ENCODE data around the gene CUEDC2. TPM values are rescaled to one million over a fixed set of nuclear protein-coding genes. Genes with fewer than 3 reads are reported as not detected.
A peak's percentile ranks its signal among the peaks of the same experiment; 100 is the strongest.

Gene CUEDC2
- total RNA-seq, 1 experiment from 2014 or later = 40.2 TPM

DNA sequence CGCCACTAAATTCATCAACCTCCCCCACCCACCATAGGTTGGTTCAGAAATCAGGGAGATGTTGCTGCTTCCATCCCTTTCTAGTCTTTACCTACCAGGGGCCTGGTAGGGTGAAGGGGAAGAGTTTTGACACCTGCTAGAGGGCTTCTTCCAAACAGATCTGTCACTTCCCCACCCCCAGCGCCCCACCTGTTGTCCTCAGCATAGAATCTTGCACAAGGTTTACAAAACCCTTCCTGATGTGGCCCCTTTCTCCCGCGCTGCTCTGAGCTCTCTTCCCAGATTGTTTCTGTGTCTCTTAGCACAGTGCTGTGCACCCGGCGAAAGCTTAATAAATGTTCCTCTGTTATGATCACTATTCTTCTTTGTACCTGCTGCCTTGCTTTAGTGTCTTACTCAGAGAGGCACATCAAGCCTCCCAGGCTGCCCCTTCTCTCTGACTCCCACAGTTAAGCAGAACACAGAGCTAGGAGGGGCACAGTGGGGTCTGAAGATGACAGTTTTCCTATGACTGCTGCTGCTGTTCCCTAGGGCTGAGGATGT, 30.2 kb upstream of the CUEDC2 start:
- Mint-ChIP-seq H3K4me1 (peaks cover 37% of the 10 kb centered on the region), H3K36me3 (no peaks in the 10 kb centered on the region), H3K4me3 (peak overlapping the region; percentile 97), H3K27ac (peak overlapping the region; percentile 33; the same call in 1 of the 2 replicates), H3K27me3 (ENCODE audit: low read depth) (peaks cover 2% of the 10 kb centered on the region; the same call in 1 of the 2 replicates), H3K9me3 (no peaks in the 10 kb centered on the region)
- no peak for TF ChIP-seq MXD4 (CRISPR knock-in tag; IDR thresholded peaks at IDR 0.05; ENCODE audit: borderline replicate concordance)
- no peak for TF ChIP-seq ZNF232 (CRISPR knock-in tag; IDR thresholded peaks at IDR 0.05)
- TF ChIP-seq, protein P1, sequence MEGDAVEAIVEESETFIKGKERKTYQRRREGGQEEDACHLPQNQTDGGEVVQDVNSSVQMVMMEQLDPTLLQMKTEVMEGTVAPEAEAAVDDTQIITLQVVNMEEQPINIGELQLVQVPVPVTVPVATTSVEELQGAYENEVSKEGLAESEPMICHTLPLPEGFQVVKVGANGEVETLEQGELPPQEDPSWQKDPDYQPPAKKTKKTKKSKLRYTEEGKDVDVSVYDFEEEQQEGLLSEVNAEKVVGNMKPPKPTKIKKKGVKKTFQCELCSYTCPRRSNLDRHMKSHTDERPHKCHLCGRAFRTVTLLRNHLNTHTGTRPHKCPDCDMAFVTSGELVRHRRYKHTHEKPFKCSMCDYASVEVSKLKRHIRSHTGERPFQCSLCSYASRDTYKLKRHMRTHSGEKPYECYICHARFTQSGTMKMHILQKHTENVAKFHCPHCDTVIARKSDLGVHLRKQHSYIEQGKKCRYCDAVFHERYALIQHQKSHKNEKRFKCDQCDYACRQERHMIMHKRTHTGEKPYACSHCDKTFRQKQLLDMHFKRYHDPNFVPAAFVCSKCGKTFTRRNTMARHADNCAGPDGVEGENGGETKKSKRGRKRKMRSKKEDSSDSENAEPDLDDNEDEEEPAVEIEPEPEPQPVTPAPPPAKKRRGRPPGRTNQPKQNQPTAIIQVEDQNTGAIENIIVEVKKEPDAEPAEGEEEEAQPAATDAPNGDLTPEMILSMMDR (IDR thresholded peaks at IDR 0.05) = no peak
- no peak for TF ChIP-seq E2F1 (CRISPR knock-in tag; IDR thresholded peaks at IDR 0.05)
- no peak for TF ChIP-seq EMX1 (CRISPR knock-in tag; IDR thresholded peaks at IDR 0.05)
- TF ChIP-seq ATF3 (CRISPR knock-in tag; conservative IDR thresholded peaks at IDR 0.05) = no peak
- TF ChIP-seq ZBTB21 (CRISPR knock-in tag; IDR thresholded peaks at IDR 0.05; ENCODE audit: borderline replicate concordance) = no peak
- TF ChIP-seq ZNF532 (CRISPR knock-in tag; IDR thresholded peaks at IDR 0.05; ENCODE audit: borderline replicate concordance) = no peak
- POLR2A ChIA-PET = interaction anchor here (0.7 to 3.8 kb wide), 10 partner anchors 11 to 73 kb away, joined by 3 to 37 read pairs (median 4); partner anchors contain the start of genes C10orf95, CUEDC2, FBXL15 and PSD
- ATAC-seq (no peak), DNase-seq (ENCODE audit: low spot score) (no peak)
- CTCF ChIA-PET = interaction anchor here (0.5 to 4.3 kb wide), 25 partner anchors 9 to 1181 kb away, joined by 3 to 33 read pairs (median 6); partner anchors contain the start of genes ACTR1A, C10orf95, CUEDC2 and FBXL15

DNA sequence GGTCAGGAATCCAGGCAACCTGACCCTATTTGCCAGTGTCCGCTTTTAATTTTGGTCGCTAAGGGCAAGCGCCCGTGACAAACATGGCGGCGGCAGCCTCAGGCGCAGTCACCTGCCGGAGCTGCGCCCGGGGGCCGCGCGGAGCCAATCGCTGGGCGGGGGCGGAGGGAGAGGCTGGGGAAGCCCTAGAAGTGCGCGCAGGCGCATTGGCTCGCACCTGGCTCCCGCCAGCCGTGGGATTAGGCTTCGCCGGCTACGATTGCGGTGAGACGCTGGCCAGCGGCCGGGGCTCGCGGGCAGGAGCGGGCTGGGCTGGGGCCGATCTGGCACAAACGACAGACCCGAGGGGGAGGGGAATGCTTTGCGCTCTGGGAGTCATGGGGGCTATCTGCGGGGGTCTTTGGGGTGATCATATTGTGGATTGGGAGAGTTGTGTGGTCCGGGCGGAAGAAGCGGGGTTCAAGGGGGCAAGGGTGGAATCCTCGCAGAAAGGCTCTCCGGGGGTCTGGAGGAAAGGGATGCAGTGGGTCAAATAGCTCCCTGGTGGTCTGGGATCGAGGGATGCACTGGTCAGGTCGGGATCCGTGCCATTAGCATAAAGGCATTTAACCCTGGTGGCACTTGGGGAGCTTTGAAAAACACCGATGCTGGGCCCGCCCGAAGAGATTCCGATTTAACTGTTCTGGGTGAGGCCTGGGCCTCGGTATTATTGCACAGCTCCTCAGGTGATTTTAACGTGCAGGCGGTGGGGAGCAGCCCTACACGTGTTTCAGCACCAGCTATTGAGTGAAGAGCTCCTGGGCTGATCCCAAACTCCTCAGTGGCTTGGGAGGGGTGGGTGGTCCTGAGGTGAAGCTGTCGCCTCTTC, 29.0 kb upstream of the CUEDC2 start:
- Mint-ChIP-seq H3K4me3 (peak overlapping the region; percentile 97), H3K27me3 (ENCODE audit: low read depth) (peaks cover 2% of the 10 kb centered on the region; the same call in 1 of the 2 replicates), H3K4me1 (peaks cover 35% of the 10 kb centered on the region), H3K9me3 (no peaks in the 10 kb centered on the region), H3K27ac (peak overlapping the region; percentile 90), H3K36me3 (no peaks in the 10 kb centered on the region)
- ChIA-PET CTCF (interaction anchor here (0.7 to 4.3 kb wide), 20 partner anchors 11 to 292 kb away, joined by 3 to 33 read pairs (median 7); partner anchors contain the start of genes ACTR1A, C10orf95, CUEDC2 and FBXL15), POLR2A (interaction anchor here (0.6 to 3.8 kb wide), 11 partner anchors 10 to 68 kb away, joined by 3 to 37 read pairs (median 3); partner anchors contain the start of genes C10orf95, CUEDC2 and FBXL15)
- ATAC-seq (peak; percentile 84), DNase-seq (ENCODE audit: low spot score) (peak; percentile 98)
- TF ChIP-seq ETV6 (CRISPR knock-in tag; IDR thresholded peaks at IDR 0.05) = peak; percentile 70; the same call in 1 of the 2 replicates
- no peak; the same call in 1 of the 2 replicates for TF ChIP-seq STAT6 (CRISPR knock-in tag; conservative IDR thresholded peaks at IDR 0.05; ENCODE audit: low read depth)
- TF ChIP-seq, protein P2, sequence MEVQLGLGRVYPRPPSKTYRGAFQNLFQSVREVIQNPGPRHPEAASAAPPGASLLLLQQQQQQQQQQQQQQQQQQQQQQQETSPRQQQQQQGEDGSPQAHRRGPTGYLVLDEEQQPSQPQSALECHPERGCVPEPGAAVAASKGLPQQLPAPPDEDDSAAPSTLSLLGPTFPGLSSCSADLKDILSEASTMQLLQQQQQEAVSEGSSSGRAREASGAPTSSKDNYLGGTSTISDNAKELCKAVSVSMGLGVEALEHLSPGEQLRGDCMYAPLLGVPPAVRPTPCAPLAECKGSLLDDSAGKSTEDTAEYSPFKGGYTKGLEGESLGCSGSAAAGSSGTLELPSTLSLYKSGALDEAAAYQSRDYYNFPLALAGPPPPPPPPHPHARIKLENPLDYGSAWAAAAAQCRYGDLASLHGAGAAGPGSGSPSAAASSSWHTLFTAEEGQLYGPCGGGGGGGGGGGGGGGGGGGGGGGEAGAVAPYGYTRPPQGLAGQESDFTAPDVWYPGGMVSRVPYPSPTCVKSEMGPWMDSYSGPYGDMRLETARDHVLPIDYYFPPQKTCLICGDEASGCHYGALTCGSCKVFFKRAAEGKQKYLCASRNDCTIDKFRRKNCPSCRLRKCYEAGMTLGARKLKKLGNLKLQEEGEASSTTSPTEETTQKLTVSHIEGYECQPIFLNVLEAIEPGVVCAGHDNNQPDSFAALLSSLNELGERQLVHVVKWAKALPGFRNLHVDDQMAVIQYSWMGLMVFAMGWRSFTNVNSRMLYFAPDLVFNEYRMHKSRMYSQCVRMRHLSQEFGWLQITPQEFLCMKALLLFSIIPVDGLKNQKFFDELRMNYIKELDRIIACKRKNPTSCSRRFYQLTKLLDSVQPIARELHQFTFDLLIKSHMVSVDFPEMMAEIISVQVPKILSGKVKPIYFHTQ (CRISPR knock-in tag; IDR thresholded peaks at IDR 0.05) = no peak
- no peak for TF ChIP-seq GABPB1 (CRISPR knock-in tag; IDR thresholded peaks at IDR 0.05)
- no peak for TF ChIP-seq GRHL2 (CRISPR knock-in tag; IDR thresholded peaks at IDR 0.05; ENCODE audit: insufficient replicate concordance, severe bottlenecking)
- no peak for TF ChIP-seq CBFB (CRISPR knock-in tag; IDR thresholded peaks at IDR 0.05; ENCODE audit: low read depth)
- TF ChIP-seq, protein P3, sequence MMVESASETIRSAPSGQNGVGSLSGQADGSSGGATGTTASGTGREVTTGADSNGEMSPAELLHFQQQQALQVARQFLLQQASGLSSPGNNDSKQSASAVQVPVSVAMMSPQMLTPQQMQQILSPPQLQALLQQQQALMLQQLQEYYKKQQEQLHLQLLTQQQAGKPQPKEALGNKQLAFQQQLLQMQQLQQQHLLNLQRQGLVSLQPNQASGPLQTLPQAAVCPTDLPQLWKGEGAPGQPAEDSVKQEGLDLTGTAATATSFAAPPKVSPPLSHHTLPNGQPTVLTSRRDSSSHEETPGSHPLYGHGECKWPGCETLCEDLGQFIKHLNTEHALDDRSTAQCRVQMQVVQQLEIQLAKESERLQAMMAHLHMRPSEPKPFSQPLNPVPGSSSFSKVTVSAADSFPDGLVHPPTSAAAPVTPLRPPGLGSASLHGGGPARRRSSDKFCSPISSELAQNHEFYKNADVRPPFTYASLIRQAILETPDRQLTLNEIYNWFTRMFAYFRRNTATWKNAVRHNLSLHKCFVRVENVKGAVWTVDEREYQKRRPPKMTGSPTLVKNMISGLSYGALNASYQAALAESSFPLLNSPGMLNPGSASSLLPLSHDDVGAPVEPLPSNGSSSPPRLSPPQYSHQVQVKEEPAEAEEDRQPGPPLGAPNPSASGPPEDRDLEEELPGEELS (CRISPR knock-in tag; IDR thresholded peaks at IDR 0.05) = peak; percentile 21; the same call in 1 of the 2 replicates

Data from WTC11 (cell line).